ENCODE results near the gene FMN1.

GRCh38 chr15:32899126-32899596 is 295.4 kb downstream of the FMN1 start:
- TF ChIP-seq CTCF (IDR thresholded peaks at IDR 0.05; ENCODE audit: low read depth, low read length, poor library complexity, severe bottlenecking) (no peak), EZH2phosphoT487 (IDR thresholded peaks at IDR 0.05; ENCODE audit: borderline replicate concordance, low read length) (no peak)

Data from DOHH2 (cell line).